Lung (tissue), 12 donors: ENCODE measurements around the gene PIAS4. TPM values are rescaled to one million over a fixed set of nuclear protein-coding genes. Genes with fewer than 3 reads are reported as not detected.

ENCODE experiments used
- ATAC-seq: fragments of 200-7000 bp; cut with Tn5 transposase; one replicate; pipeline ENCODE4 v1.9.1; 2020; ENCODE audit warnings: moderate number of reproducible peaks; ENCODE audit not compliant: insufficient read depth, low FRiP score
- DNase-seq, 3 donors: peaks; one replicate each; pipeline ENCODE4 v3.0.0-alpha.2; 2013 to 2017
- H3K27ac ChIP-seq, 2 donors: one replicate each; pipeline ENCODE4 v1.5.1; 2013; ENCODE audit warnings: mild to moderate bottlenecking in 2 of 2, moderate library complexity in 2 of 2, control low read depth in 1 of 2, inconsistent platforms in 1 of 2, low read depth in 1 of 2, low read length in 1 of 2
- H3K27me3 ChIP-seq, 3 donors: one replicate each; pipeline ENCODE4 v1.5.1; 2013; ENCODE audit warnings: low read length in 2 of 3; ENCODE audit not compliant: control insufficient read depth in 3 of 3, insufficient read depth in 3 of 3
- H3K36me3 ChIP-seq, 4 donors: one replicate each; pipeline ENCODE4 v1.5.1; 2013; ENCODE audit warnings: low read length in 4 of 4, mild to moderate bottlenecking in 1 of 4, moderate library complexity in 1 of 4; ENCODE audit not compliant: control insufficient read depth in 4 of 4, insufficient read depth in 4 of 4
- H3K4me1 ChIP-seq, 5 donors: one replicate each; pipeline ENCODE4 v1.5.1; 2013; ENCODE audit warnings: low read length in 5 of 5, mild to moderate bottlenecking in 2 of 5, moderate library complexity in 1 of 5; ENCODE audit not compliant: control insufficient read depth in 5 of 5, insufficient read depth in 5 of 5
- H3K4me3 ChIP-seq: one replicate; pipeline ENCODE4 v1.5.1; 2013; ENCODE audit warnings: mild to moderate bottlenecking, control low read depth, moderate library complexity
- H3K9ac ChIP-seq, 2 donors: one replicate each; pipeline ENCODE4 v1.5.1; 2013; ENCODE audit warnings: low read length in 2 of 2, control low read depth in 1 of 2; ENCODE audit not compliant: insufficient read depth in 1 of 2
- H3K9me3 ChIP-seq, 4 donors: one replicate each; pipeline ENCODE4 v1.5.1; 2013; ENCODE audit warnings: low read length in 3 of 4, mild to moderate bottlenecking in 1 of 4, moderate library complexity in 1 of 4; ENCODE audit not compliant: control insufficient read depth in 4 of 4, insufficient read depth in 3 of 4
- CTCF ChIP-seq: IDR thresholded peaks from 2 replicates; pipeline ENCODE4 v1.5.1; 2012; ENCODE audit warnings: mild to moderate bottlenecking; ENCODE audit errors: control extremely low read depth, extremely low read depth
- WGBS, 2 donors: extraction: QIAGEN DNeasy Blood & Tissue Kit; methylation state at CpG; one replicate each; pipeline ENCODE4 v1.1.7; 2013; 5-methylcytosine and 5-hydroxymethylcytosine counted together
- polyA plus RNA-seq, 2 donors: library from polyadenylated mRNA; stranded (reverse); fragments of 200-250 nt; gene quantifications; one replicate each; pipeline ENCODE4 v1.2.1, GENCODE V29; 2013
- total RNA-seq, 2 donors: library from RNA; depleted of rRNA in 1 of 2; stranded (reverse); fragments of >200 nt in 1 of 2; gene quantifications; one replicate each; pipeline ENCODE4 v1.2.1, GENCODE V29; 2014 to 2021
- donor health status: control.
- donor health status: control.
- donor health status: Bipolar disorder and iron deficiency.
- donor health status: healthy.
- donor health status: DM: yes; HTN: yes; CAD: no.

Gene PIAS4
- total and polyA plus RNA-seq, 4 donors = 9.9 to 46.2 (median 21.6) TPM

- Histone ChIP-seq H3K36me3 (peaks cover 0 to 20% (median 8%) of the 10 kb centered on the region in 4 donors), H3K27me3 (no peaks in the 10 kb centered on the region), H3K27ac (peak overlapping the region; percentile 87 to 95), H3K4me3 (no peak overlapping the region), H3K9me3 (peaks cover 0 to 3% (median 0%) of the 10 kb centered on the region in 4 donors), H3K9ac (no peak overlapping the region), H3K4me1 (peaks cover 2 to 54% (median 16%) of the 10 kb centered on the region in 5 donors)
- WGBS, 2 donors = 44 to 66% methylated on average over 30 of the region's 30 CpGs
- TF ChIP-seq CTCF = no peak
- no peak for ATAC-seq
- no peak for DNase-seq
Measured at GRCh38 chr19:4058693-4059452, 51.3 kb downstream of the PIAS4 start.

- Histone ChIP-seq H3K9me3 (peaks cover 0 to 3% (median 0%) of the 10 kb centered on the region in 4 donors), H3K36me3 (peaks cover 0 to 14% (median 4%) of the 10 kb centered on the region in 4 donors), H3K27ac (peak overlapping the region; percentile 87 to 95), H3K27me3 (no peaks in the 10 kb centered on the region), H3K4me1 (peaks cover 2 to 55% (median 22%) of the 10 kb centered on the region in 5 donors), H3K9ac (no peak overlapping the region), H3K4me3 (no peak overlapping the region)
- WGBS, 2 donors = 46 to 70% methylated on average over 19 of the region's 19 CpGs
- DNase-seq (no peak), ATAC-seq (no peak)
- TF ChIP-seq CTCF = no peak
Measured at GRCh38 chr19:4059453-4059871, 51.9 kb downstream of the PIAS4 start.

GRCh38 chr19:4059891-4060620 lies 52.5 kb downstream of the PIAS4 start:
- Histone ChIP-seq H3K4me3 (no peak overlapping the region), H3K27ac (peak overlapping the region; percentile 87 to 95), H3K36me3 (peaks cover 0 to 8% (median 1%) of the 10 kb centered on the region in 4 donors), H3K9ac (no peak overlapping the region), H3K9me3 (no peaks in the 10 kb centered on the region), H3K4me1 (peaks cover 2 to 55% (median 23%) of the 10 kb centered on the region in 5 donors), H3K27me3 (no peaks in the 10 kb centered on the region)
- ATAC-seq = no peak
- no peak for TF ChIP-seq CTCF
- DNase-seq = no peak
- WGBS, 2 donors = 47 to 59% methylated on average over 38 to 42 of the region's 42 CpGs
